Liver (tissue), 9 donors: ENCODE data around the gene EMCN. TPM values are rescaled to one million over a fixed set of nuclear protein-coding genes. Genes with fewer than 3 reads are reported as not detected.

Experiments
- DNase-seq: peaks from one replicate; pipeline ENCODE4 v3.0.0-alpha.2; 2017; ENCODE audit warnings: low spot score
- H3K27ac ChIP-seq, 2 donors: one replicate each; pipeline ENCODE4 v1.7.0; 2013; ENCODE audit warnings: inconsistent platforms in 2 of 2, low read length in 2 of 2, control low read depth in 1 of 2, low read depth in 1 of 2, mild to moderate bottlenecking in 1 of 2
- H3K27me3 ChIP-seq, 4 donors: one replicate each; pipeline versions ENCODE4 v1.6.1 to v1.7.0; 2013; ENCODE audit warnings: low read length in 3 of 4, inconsistent platforms in 1 of 4, mild to moderate bottlenecking in 1 of 4, moderate library complexity in 1 of 4; ENCODE audit not compliant: control insufficient read depth in 4 of 4, insufficient read depth in 4 of 4
- H3K36me3 ChIP-seq, 4 donors: one replicate each; pipeline versions ENCODE4 v1.6.1 to v1.7.0; 2013; ENCODE audit warnings: low read length in 3 of 4, mild to moderate bottlenecking in 3 of 4, low read depth in 1 of 4, moderate library complexity in 1 of 4; ENCODE audit not compliant: control insufficient read depth in 4 of 4, insufficient read depth in 3 of 4
- H3K4me1 ChIP-seq, 4 donors: one replicate each; pipeline versions ENCODE4 v1.6.1 to v1.7.0; 2013; ENCODE audit warnings: low read length in 3 of 4, mild to moderate bottlenecking in 3 of 4, moderate library complexity in 1 of 4; ENCODE audit not compliant: control insufficient read depth in 4 of 4, insufficient read depth in 4 of 4
- H3K4me3 ChIP-seq, 3 donors: one replicate each; pipeline versions ENCODE4 v1.6.1 to v1.7.0; 2013; ENCODE audit warnings: low read length in 3 of 3, control low read depth in 1 of 3, low read depth in 1 of 3, mild to moderate bottlenecking in 1 of 3
- H3K9ac ChIP-seq, 2 donors: one replicate each; pipeline ENCODE4 v1.7.0; 2013; ENCODE audit warnings: low read length in 2 of 2, mild to moderate bottlenecking in 2 of 2, moderate library complexity in 2 of 2, control low read depth in 1 of 2, low read depth in 1 of 2
- H3K9me3 ChIP-seq, 4 donors: one replicate each; pipeline versions ENCODE4 v1.6.1 to v1.7.0; 2013; ENCODE audit warnings: low read length in 3 of 4; ENCODE audit not compliant: control insufficient read depth in 4 of 4
- ATF3 ChIP-seq: IDR thresholded peaks from 2 replicates; pipeline ENCODE4 v1.6.1; 2016; ENCODE audit warnings: antibody characterized with exemption
- CTCF ChIP-seq: fragments of 150-350 bp; IDR thresholded peaks from 2 replicates; pipeline ENCODE4 v1.5.1; 2017; ENCODE audit warnings: improper control_type of control experiment, low read depth, low read length; ENCODE audit not compliant: missing input control
- EGR1 ChIP-seq, 2 donors: IDR thresholded peaks; 2 replicates each; pipeline ENCODE4 v1.6.1; 2016 to 2018; ENCODE audit warnings: antibody characterized with exemption in 2 of 2, low read depth in 2 of 2
- FOXA1 ChIP-seq: IDR thresholded peaks from 2 replicates; pipeline ENCODE4 v1.6.1; 2016; ENCODE audit warnings: antibody characterized with exemption
- FOXA2 ChIP-seq: IDR thresholded peaks from 2 replicates; pipeline ENCODE4 v1.6.1; 2016; ENCODE audit warnings: antibody characterized with exemption
- GABPA ChIP-seq, 2 donors: IDR thresholded peaks in 1 of 2; conservative IDR thresholded peaks in 1 of 2; 2 replicates each; pipeline ENCODE4 v1.6.1; 2016; ENCODE audit warnings: antibody characterized with exemption in 2 of 2, mild to moderate bottlenecking in 1 of 2, moderate library complexity in 1 of 2
- HNF4A ChIP-seq, 2 donors: conservative IDR thresholded peaks; 2 replicates each; pipeline ENCODE4 v1.6.1; 2016; ENCODE audit warnings: antibody characterized with exemption in 2 of 2, mild to moderate bottlenecking in 2 of 2
- HNF4G ChIP-seq: IDR thresholded peaks from 2 replicates; pipeline ENCODE4 v1.6.1; 2016; ENCODE audit warnings: antibody characterized with exemption
- JUND ChIP-seq, 2 donors: IDR thresholded peaks; 2 replicates each; pipeline ENCODE4 v1.6.1; 2016; ENCODE audit warnings: antibody characterized with exemption in 2 of 2
- MAX ChIP-seq: IDR thresholded peaks from 2 replicates; pipeline ENCODE4 v1.6.1; 2016; ENCODE audit warnings: antibody characterized with exemption
- NR2F2 ChIP-seq: IDR thresholded peaks from 2 replicates; pipeline ENCODE4 v1.6.1; 2016; ENCODE audit warnings: antibody characterized with exemption
- RAD21 ChIP-seq, 2 donors: IDR thresholded peaks; 2 replicates each; pipeline ENCODE4 v1.6.1; 2016; ENCODE audit warnings: antibody characterized with exemption in 2 of 2, mild to moderate bottlenecking in 2 of 2
- REST ChIP-seq: IDR thresholded peaks from 2 replicates; pipeline ENCODE4 v1.6.1; 2016; ENCODE audit warnings: antibody characterized with exemption, mild to moderate bottlenecking
- RXRA ChIP-seq, 2 donors: IDR thresholded peaks; 2 replicates each; pipeline ENCODE4 v1.6.1; 2017 to 2018; ENCODE audit warnings: antibody characterized with exemption in 2 of 2, mild to moderate bottlenecking in 1 of 2
- SP1 ChIP-seq: IDR thresholded peaks from 2 replicates; pipeline ENCODE4 v1.6.1; 2018; ENCODE audit warnings: antibody characterized with exemption, mild to moderate bottlenecking
- TAF1 ChIP-seq: conservative IDR thresholded peaks from 2 replicates; pipeline ENCODE4 v1.6.1; 2016; ENCODE audit warnings: antibody characterized with exemption, mild to moderate bottlenecking
- YY1 ChIP-seq: IDR thresholded peaks from 2 replicates; pipeline ENCODE4 v1.6.1; 2016; ENCODE audit warnings: antibody characterized with exemption, mild to moderate bottlenecking
- ZBTB33 ChIP-seq: IDR thresholded peaks from 2 replicates; pipeline ENCODE4 v1.6.1; 2016; ENCODE audit warnings: antibody characterized with exemption
- WGBS: extraction: QIAGEN DNeasy Blood & Tissue Kit; methylation state at CpG from one replicate; pipeline ENCODE4 v1.1.7; 2013; 5-methylcytosine and 5-hydroxymethylcytosine counted together
- polyA plus RNA-seq, 2 donors: library from polyadenylated mRNA; stranded (reverse) in 1 of 2; unstranded in 1 of 2; fragments of 200-250 nt in 1 of 2; fragments of >200 nt in 1 of 2; fragmentation: Nextera tagmentation in 1 of 2; extraction: Ambion mirVana in 1 of 2; gene quantifications; one replicate each; pipeline versions ENCODE4 v1.2.1 to v1.2.3, GENCODE V29; 2013 to 2015
- total RNA-seq, 2 donors: library from RNA; depleted of rRNA; stranded (reverse); fragments of >200 nt; gene quantifications; one replicate each; pipeline ENCODE4 v1.2.3, GENCODE V29; 2014
- donor health status: healthy.
- donor health status: healthy.
- donor health status: healthy.
- donor health status: healthy.
- donor health status: healthy.

Gene EMCN
- total and polyA plus RNA-seq, 4 donors, result 1.8 to 4.4 (median 2.5) TPM

GRCh38 chr4:100557306-100557705, 39.5 kb upstream of the EMCN start:
- WGBS, result 77% methylated on average over 2 of the region's 2 CpGs
- no peak for DNase-seq
- Histone ChIP-seq H3K4me1 (no peaks in the 10 kb centered on the region), H3K4me3 (no peak overlapping the region), H3K27me3 (no peaks in the 10 kb centered on the region), H3K9ac (no peak overlapping the region), H3K36me3 (no peaks in the 10 kb centered on the region), H3K27ac (no peak overlapping the region), H3K9me3 (no peaks in the 10 kb centered on the region)
- TF ChIP-seq JUND (IDR thresholded peaks at IDR 0.05) (no peak), EGR1 (IDR thresholded peaks at IDR 0.05; ENCODE audit: low read depth in 2 of 2) (no peak), ZBTB33 (no peak), HNF4G (no peak), YY1 (no peak), FOXA1 (no peak), HNF4A (conservative IDR thresholded peaks at IDR 0.05) (no peak), CTCF (no peak), ATF3 (no peak), FOXA2 (no peak), NR2F2 (no peak), RAD21 (IDR thresholded peaks at IDR 0.05) (no peak), RXRA (IDR thresholded peaks at IDR 0.05) (no peak), TAF1 (no peak), GABPA (IDR thresholded peaks at IDR 0.05 in 1 of 2, conservative IDR thresholded peaks at IDR 0.05 in 1 of 2) (no peak), MAX (no peak), REST (no peak), SP1 (no peak)
